Astrocyte of the hippocampus (primary cell): Measurements from ENCODE around the gene TMEM37.

Experiments used
- DNase-seq: peaks from one replicate; pipeline ENCODE4 v3.0.0; 2011; ENCODE audit warnings: low read depth, low spot score

The TMEM37 gene

DNA sequence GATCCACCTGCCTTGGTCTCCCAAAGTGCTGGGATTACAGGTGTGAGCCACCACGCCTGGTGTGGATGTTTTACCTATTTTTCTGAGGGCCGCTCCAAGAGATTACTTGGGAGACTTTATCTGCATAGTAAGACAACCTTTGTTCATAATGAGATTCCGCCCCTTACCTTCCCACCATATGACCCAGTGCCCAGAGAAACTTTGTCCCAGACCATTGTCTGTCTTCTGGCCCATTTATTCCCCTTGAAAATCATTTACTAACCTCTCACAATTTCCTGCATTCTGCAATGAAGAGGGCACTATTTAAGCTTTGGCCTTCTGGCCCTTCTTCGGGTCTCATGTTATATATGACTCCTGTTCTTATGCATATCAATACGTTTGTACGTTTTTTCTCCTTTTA, 13.7 kb upstream of the TMEM37 start:
- no peak for DNase-seq

GRCh38 chr2:119419065-119419464, 12.6 kb upstream of the TMEM37 start:
- DNase-seq: no peak

GRCh38 chr2:119419803-119420508, 11.7 kb upstream of the TMEM37 start:
- DNase-seq: no peak

- no peak for DNase-seq
Observed at GRCh38 chr2:119421304-119421703, 10.3 kb upstream of the TMEM37 start.

GRCh38 chr2:119421741-119422140, 9.9 kb upstream of the TMEM37 start:
- DNase-seq: no peak

DNA sequence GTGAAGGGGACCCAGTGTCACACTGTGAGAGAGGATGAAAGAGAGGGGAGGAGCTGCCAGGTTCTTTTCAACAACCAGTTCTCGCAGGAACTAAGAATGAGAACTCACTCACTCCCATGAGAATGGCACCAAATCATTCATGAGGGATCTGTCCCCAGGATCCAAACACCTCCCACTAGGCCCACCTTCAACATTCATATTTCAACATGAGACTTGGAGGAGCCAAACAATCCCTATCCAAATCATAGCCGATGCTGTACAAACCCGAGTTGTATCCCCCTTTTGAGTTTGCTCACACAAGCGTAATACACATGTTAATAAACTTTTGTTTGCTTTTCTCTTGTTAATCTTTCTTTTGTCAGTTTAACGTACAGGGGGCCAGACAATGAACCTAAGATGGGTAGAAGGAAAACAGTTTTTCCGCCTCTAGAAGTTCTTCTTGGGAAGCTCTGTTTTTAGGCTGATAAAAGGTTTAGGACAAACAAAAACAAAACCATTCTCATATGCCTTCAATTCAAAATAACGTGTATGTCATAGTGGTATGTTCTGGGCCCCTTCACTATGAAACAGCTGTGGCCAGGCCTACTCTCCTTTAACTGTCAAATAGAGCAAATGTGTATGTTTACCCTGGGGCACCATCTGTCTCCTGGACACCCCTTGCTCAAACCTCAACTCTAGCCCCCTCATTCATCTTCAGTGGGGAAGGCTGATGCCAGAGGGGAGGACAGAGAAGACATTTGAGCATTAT, 9.1 kb upstream of the TMEM37 start:
- no peak for DNase-seq

DNA sequence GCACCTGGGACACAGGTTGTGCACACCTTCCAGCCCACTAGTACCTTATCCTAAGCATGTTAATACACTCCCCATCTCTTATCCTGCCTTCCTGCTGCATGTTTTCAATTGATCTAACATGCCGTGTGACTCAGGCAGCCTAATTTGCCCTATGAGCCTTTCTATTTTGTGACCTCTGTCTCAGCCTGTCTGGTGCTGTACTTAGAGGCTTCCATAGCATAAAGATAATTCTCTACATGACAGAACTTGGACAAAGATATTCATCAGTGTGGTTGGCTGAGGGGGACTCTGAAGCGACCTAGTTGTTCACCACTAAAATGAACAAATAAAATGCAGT, 8.6 kb upstream of the TMEM37 start:
- no peak for DNase-seq

DNA sequence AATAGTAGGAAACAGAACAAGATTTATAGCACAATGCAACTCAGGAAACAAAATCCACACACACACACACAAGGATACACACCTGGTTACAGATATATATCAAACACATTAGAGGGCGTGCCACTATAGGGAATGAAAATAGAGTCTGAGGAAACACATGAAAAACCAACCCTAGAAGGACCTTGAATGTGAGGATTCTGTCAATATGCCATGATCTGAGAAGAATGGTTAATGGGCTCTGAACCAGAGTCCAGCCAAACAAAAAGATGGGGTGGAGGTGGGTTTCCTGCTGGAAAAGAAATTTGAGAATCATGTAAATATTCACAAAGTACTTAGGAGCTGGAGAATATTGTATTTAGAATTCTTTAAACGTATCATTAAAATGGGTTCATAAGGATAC, 7.8 kb upstream of the TMEM37 start:
- no peak for DNase-seq

GRCh38 chr2:119424284-119425118, 7.2 kb upstream of the TMEM37 start:
- DNase-seq: no peak

DNA sequence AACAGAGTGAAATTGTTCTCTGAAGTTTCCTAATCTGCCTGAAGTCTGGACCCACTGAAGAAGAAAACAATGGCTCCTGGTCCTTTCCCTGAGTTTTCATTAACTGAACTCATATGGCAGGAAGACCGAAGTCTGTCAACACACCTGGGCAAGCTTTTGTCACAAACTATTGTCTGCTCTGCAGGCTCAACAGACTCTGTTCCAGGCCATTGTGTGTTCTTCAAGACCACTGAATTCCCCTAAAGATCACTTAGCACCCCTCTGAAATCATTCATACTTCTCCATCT, 6.6 kb upstream of the TMEM37 start:
- no peak for DNase-seq

GRCh38 chr2:119425620-119426395, 5.8 kb upstream of the TMEM37 start:
- DNase-seq: no peak

DNA sequence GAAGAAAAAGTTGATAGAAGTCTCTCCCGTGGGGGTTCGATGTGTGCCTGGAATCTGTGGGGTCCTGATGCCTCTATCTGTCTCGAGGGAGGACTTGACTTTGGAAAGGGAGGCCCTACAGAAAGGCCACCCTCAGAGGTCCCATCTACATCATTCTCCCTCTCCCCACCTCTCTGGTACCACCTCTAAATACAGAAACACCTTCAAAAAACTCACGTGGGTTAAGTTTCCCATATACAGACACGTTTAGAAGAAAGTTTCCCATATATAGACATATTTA, 5.3 kb upstream of the TMEM37 start:
- DNase-seq: no peak

DNA sequence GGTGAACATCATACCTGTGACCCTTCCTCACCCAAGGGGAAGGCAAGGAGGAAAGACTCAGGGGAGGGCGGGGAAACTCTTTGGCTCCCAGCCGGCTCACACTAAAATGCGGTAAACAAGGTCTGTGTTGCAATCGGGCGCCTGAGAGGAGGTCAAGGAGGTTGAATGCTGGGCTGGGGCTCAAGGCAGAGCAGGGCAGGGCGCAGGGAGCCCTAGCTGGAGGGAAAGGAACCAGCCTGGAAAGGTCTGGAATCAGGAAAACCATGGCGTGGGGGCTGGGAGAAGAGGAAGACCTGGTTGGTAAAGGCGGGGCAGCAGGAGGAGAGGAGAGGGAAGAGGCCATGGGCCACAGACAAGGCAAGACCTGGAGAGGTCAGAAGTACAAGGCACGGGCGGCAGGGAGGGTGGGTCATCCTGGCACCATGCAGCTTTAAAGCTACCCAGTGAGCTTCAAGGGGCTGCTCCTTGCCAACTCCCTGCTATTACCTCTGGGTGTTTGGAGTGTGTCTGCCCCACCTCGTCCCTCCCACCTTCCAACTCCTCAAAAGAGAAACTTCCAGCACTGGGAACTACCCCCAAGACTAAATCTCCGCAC, 4.8 kb upstream of the TMEM37 start:
- no peak for DNase-seq

DNA sequence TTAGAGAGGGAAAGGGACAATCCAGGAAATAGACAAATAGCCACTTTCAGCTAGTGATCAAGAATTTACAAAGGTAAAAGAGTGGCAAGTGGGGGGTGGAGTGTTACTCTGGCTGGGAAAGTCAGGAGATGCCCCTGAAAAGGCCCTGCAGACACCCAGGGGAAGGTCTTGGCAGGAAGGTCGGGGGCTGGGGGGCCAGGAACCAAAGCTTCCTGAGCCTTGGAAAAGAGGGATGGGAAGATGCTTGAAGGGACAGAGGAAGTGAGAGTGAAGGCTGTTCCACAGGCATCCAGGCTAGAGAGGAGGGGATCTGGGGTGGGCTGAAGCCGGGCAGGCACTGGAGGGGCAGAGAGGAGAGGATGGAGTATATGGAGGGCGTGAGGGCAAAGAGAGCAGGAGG, 3.9 kb upstream of the TMEM37 start:
- DNase-seq: no peak

DNA sequence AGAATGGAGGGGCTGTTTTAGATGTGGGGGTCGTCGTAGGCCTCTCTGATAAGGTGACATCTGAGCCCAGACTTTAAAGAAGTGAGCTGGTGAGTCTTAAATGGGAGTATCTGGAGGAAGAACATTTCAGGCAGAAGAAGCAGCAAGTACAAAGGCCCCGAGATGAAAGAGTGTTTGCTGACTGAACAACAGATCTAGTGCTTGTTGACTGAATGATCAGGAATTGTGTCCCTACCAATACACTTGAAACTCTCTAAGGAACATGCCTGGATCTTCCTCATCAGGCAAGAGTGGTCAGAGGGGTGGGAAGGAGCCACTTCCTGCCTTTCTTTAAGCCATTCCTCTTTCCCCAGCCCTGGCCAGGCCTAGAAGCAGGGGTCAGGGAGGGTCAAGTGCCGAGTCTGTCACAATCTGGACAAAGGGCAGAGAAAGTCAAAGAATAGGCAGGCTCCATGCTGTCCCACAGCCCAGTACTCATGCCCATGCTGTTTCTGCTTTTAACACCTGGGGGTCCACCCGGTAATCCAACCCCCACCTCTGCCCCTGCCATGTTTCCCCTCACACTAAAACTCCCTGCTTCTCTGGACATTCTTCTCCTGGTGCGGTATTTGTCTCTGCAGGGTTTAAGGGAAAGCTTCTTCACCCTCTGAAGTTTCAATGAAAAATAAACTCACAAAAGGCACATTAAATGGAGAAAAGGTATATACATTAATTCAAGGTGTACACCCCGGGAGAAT, 3.0 kb upstream of the TMEM37 start:
- no peak for DNase-seq

- no peak for DNase-seq
Observed at GRCh38 chr2:119429225-119429981, 2.3 kb upstream of the TMEM37 start.

DNA sequence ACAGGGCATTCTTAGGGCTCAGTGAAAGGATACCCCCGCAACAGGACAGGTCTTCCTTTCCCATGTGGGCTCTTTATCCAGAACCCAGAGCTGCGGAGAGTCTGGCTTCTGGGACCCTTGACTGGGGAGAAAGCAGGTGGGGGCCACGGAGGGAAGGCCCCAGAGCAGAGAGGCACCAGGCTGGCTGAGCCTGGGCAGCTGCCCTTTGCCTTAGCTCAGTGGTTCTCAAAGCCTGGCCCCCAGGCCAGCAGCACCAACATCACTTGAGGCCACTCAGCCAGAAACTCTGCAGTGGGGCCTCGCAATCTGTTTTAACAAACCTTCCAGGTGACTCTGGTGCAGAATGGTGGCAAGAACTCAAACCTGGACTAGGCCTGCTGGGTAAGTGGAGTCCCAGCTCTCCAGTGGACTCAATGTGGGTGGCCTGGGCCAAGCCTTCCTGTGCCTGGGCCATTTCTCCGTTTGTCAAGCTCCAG, 1.6 kb upstream of the TMEM37 start:
- DNase-seq: no peak

DNA sequence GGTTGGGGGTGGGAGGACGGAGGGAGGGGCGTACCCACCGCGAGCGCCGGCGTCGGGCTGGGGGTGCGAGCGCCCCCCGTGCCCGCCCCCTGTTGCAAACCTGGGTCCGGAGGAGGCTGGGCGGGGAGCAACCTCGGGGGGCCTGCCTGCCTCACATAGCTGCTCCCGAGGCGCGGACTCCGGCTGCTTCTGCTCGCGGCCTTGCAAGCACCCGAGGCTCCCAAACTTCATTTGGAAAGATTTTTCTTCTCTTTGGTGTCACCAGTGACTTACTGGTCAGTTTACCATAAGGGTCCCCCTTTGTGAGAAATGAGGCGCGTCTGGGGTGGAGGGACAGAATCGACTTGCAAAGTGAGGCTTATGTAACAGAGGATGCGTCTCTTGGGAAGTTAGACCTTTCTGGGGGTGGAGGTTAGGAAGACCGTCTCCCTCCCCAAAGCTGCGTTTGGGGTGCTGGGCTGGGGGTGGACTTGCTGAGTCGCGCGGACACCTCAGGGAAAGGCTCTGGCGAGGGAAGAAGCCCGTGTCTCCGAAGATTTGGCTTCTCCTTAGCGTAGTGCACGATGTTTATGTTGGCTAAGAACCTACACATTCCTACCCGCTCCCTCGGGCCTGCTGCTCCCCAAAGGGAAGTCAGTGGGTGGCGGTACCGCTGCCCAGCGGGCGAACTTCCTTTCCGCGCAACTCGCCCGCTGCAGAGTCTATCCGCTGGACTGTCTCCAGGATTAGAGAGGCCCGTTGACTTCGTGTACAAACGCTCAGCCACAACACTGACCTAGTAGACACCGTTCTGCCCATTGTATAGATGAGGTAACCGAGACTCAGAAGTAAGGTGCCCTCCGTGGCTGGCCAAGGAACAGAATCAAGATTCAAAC, 559 bp downstream of the TMEM37 start:
- DNase-seq: peak; percentile 58

DNA sequence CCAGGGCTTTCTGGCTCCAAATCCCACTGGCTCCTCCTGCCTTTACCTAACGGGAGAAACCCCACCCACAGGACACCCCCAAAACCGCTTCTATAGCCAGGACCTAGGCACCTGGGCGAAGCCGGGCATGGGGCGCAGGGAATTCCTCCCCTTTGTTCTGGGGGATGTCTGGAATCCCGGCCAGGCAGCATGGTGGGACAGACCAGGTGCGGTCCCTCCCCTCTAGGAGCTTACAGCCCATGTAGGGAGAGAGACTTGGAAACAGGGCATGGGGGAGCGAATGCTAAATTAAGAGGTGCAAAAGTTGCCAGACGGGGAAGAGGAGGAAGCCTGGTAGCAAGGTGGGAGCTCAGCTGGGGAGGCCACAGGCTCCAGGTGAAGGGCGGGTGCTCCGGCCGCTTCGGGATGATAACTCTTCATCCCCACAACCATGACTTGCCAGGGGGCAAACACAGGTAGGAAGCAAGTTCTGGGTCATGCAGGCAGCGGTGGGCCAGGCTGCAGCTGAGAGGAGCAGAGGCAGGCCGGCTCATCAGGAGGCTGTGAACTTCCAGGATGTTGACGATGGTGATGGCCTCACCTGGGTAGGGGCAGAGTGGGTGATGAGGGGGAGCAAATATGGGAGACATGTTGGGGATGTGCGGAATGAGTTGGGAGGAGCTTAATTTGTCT, 1.3 kb downstream of the TMEM37 start:
- DNase-seq: no peak
